Trophoblast cell (in vitro differentiated cells and primary cell): Measurements from ENCODE around the gene BUB1B.

Experiments used
- DNase-seq, 2 donors: peaks; one replicate each; pipeline ENCODE4 v3.0.0-alpha.2; 2016
- H2AFZ ChIP-seq: 2 replicates; pipeline ENCODE4 v1.6.1; 2013; ENCODE audit warnings: low read length, moderate library complexity, mild to moderate bottlenecking; ENCODE audit not compliant: insufficient read depth, poor library complexity
- H2AK5ac ChIP-seq: 2 replicates; pipeline ENCODE4 v1.6.1; 2013; ENCODE audit warnings: mild to moderate bottlenecking, low read length
- H2BK120ac ChIP-seq: 2 replicates; pipeline ENCODE4 v1.6.1; 2013; ENCODE audit warnings: low read length, mild to moderate bottlenecking, moderate library complexity; ENCODE audit not compliant: insufficient read depth, poor library complexity
- H2BK12ac ChIP-seq: 2 replicates; pipeline ENCODE4 v1.6.1; 2013; ENCODE audit warnings: mild to moderate bottlenecking, low read length, moderate library complexity
- H2BK5ac ChIP-seq: 2 replicates; pipeline ENCODE4 v1.6.1; 2013; ENCODE audit warnings: low read length, low read depth, moderate library complexity, mild to moderate bottlenecking; ENCODE audit not compliant: poor library complexity
- H3K14ac ChIP-seq: 2 replicates; pipeline ENCODE4 v1.6.1; 2013; ENCODE audit warnings: mild to moderate bottlenecking, low read length
- H3K18ac ChIP-seq: 2 replicates; pipeline ENCODE4 v1.6.1; 2013; ENCODE audit warnings: mild to moderate bottlenecking, low read length
- H3K23ac ChIP-seq: 2 replicates; pipeline ENCODE4 v1.6.1; 2013; ENCODE audit warnings: low read length
- H3K27ac ChIP-seq: 2 replicates; pipeline ENCODE4 v1.5.1; 2013; ENCODE audit warnings: low read depth, mild to moderate bottlenecking, inconsistent platforms, low read length, moderate library complexity
- H3K27me3 ChIP-seq: 2 replicates; pipeline ENCODE4 v1.6.1; 2013; ENCODE audit warnings: inconsistent platforms, mild to moderate bottlenecking, low read length, moderate library complexity; ENCODE audit not compliant: insufficient read depth
- H3K36me3 ChIP-seq, 2 experiments: 1 replicate in 1 of 2; 2 replicates in 1 of 2; pipeline ENCODE4 v1.6.1; 2013; ENCODE audit warnings: low read length in 2 of 2, mild to moderate bottlenecking in 2 of 2, moderate library complexity in 1 of 2; ENCODE audit not compliant: insufficient read depth in 2 of 2, control insufficient read depth in 1 of 2
- H3K4ac ChIP-seq: 2 replicates; pipeline ENCODE4 v1.6.1; 2013; ENCODE audit warnings: low read depth, mild to moderate bottlenecking, low read length, moderate library complexity
- H3K4me1 ChIP-seq, 2 experiments: 1 replicate in 1 of 2; 2 replicates in 1 of 2; pipeline ENCODE4 v1.6.1; 2013; ENCODE audit warnings: low read length in 2 of 2, mild to moderate bottlenecking in 2 of 2, moderate library complexity in 1 of 2; ENCODE audit not compliant: insufficient read depth in 2 of 2, control insufficient read depth in 1 of 2
- H3K4me2 ChIP-seq: 2 replicates; pipeline ENCODE4 v1.6.1; 2013; ENCODE audit warnings: inconsistent platforms, mild to moderate bottlenecking, low read length, moderate library complexity
- H3K4me3 ChIP-seq: 2 replicates; pipeline ENCODE4 v1.5.1; 2013; ENCODE audit warnings: mild to moderate bottlenecking, low read depth, low read length, inconsistent platforms
- H3K79me1 ChIP-seq: one replicate; pipeline ENCODE4 v1.6.1; 2013; ENCODE audit warnings: low read length
- H3K79me2 ChIP-seq: 2 replicates; pipeline ENCODE4 v1.6.1; 2013; ENCODE audit warnings: low read length, mild to moderate bottlenecking; ENCODE audit not compliant: control insufficient read depth, insufficient read depth, poor library complexity
- H3K9ac ChIP-seq: 2 replicates; pipeline ENCODE4 v1.6.1; 2013; ENCODE audit warnings: mild to moderate bottlenecking, low read length
- H3K9me3 ChIP-seq: 2 replicates; pipeline ENCODE4 v1.6.1; 2013; ENCODE audit warnings: low read depth, mild to moderate bottlenecking, control low read depth, inconsistent platforms, low read length; ENCODE audit not compliant: insufficient read depth
- H4K12ac ChIP-seq: 2 replicates; pipeline ENCODE4 v1.6.1; 2013; ENCODE audit warnings: low read depth, mild to moderate bottlenecking, low read length, moderate library complexity
- H4K8ac ChIP-seq: 2 replicates; pipeline ENCODE4 v1.6.1; 2013; ENCODE audit warnings: low read depth, mild to moderate bottlenecking, low read length, moderate library complexity
- H4K91ac ChIP-seq: one replicate; pipeline ENCODE4 v1.6.1; 2013; ENCODE audit warnings: low read depth, mild to moderate bottlenecking, low read length, moderate library complexity
- WGBS: extraction: QIAGEN DNeasy Blood & Tissue Kit; methylation state at CpG from one replicate; pipeline ENCODE4 v1.1.7; 2013; ENCODE audit warnings: missing lambda C conversion rate; ENCODE audit not compliant: insufficient read length, insufficient coverage; ENCODE audit errors: extremely low coverage; 5-methylcytosine and 5-hydroxymethylcytosine counted together

Gene BUB1B

GRCh38 chr15:40249477-40250303 is 88.8 kb downstream of the BUB1B start:
- Histone ChIP-seq H4K12ac (no peak overlapping the region), H3K9ac (no peak overlapping the region), H4K91ac (no peak overlapping the region), H4K8ac (no peak overlapping the region), H2BK5ac (no peak overlapping the region), H3K4ac (no peak overlapping the region), H3K79me2 (peaks cover 11% of the 10 kb centered on the region), H3K27ac (no peak overlapping the region), H2AFZ (no peak overlapping the region), H3K14ac (no peak overlapping the region), H3K9me3 (no peaks in the 10 kb centered on the region), H3K27me3 (peaks cover 4% of the 10 kb centered on the region), H3K36me3 (no peaks in the 10 kb centered on the region), H3K23ac (no peak overlapping the region), H2BK12ac (peak overlapping the region; percentile 1), H3K4me2 (no peak overlapping the region), H2AK5ac (peak overlapping the region; percentile 1), H3K4me1 (peaks cover 39 to 40% of the 10 kb centered on the region in 2 experiments), H2BK120ac (no peak overlapping the region), H3K79me1 (peaks cover 19% of the 10 kb centered on the region), H3K18ac (no peak overlapping the region), H3K4me3 (no peak overlapping the region)
- no CpG with 5 or more reads among the region's 11 CpGs for WGBS
- no peak for DNase-seq

DNA sequence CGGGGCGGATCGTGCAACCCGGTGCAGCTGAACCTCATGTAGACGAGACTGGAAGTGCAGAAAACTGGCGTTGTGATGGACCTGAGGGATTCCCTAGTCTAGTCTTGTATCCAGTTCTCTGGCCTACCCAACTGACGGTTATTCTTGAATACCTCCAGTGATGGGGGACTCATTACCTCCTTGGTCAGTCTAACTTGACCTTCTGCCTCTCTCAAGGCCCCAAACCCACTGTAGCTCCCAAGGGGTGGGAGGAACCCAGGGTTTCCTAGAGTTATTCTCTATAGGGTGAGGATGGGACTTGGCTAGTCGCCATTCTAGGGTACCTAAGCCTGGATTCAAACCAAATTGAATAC is 89.4 kb downstream of the BUB1B start:
- no CpG with 5 or more reads among the region's 8 CpGs for whole genome bisulfite sequencing

DNA sequence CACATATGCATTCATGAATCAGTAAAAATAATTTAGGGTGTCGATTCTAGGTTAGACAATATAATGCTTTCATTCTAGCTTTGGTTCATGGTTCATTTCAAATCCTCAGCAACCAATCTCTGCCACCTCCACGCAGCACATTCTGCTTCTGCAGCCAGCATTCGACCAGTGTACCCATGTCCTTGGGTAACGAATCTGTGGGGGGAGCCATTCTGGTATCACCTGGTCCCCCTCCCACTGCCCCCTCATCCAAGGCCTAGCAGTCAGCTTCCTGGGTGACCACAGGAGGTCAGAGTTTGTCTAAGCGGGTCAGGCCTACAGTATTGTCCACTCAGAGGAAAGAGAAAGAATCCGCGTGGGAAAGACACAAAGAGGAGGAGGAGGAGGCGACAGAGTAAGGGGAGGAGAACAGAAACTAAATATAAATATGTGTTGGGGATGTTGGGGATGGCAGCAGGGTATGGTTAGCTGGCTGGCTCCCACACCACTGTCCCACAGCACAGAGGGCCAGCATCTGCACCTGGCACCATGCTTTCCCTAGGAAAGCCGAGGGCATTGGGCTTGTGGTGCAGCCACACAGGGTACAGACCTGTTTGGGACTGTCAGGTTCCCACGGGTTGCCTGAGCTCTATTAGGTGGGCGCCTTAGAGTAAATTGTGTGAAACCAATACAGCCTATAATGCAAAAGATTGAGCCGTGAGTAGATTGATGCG is 90.1 kb downstream of the BUB1B start:
- H3K27me3 ChIP-seq = peaks cover 4% of the 10 kb centered on the region

More for the DNA sequence above, 89.4 kb downstream of the BUB1B start:
- H3K4me2 ChIP-seq = no peak overlapping the region
- H4K91ac ChIP-seq = no peak overlapping the region
- H3K4me1 ChIP-seq = peaks cover 35 to 36% of the 10 kb centered on the region in 2 experiments
- H3K4me3 ChIP-seq = no peak overlapping the region
- no peak overlapping the region for H3K27ac ChIP-seq
- no peak overlapping the region for H2BK120ac ChIP-seq
- H3K36me3 ChIP-seq = no peaks in the 10 kb centered on the region
- no peak overlapping the region for H2AK5ac ChIP-seq
- H4K12ac ChIP-seq = no peak overlapping the region
- H4K8ac ChIP-seq = no peak overlapping the region
- no peak overlapping the region for H2AFZ ChIP-seq
- H3K9me3 ChIP-seq = no peaks in the 10 kb centered on the region
- DNase-seq = no peak
- H2BK12ac ChIP-seq = no peak overlapping the region
- peaks cover 4% of the 10 kb centered on the region for H3K27me3 ChIP-seq
- H3K4ac ChIP-seq = no peak overlapping the region
- H3K9ac ChIP-seq = no peak overlapping the region
- peaks cover 15% of the 10 kb centered on the region for H3K79me1 ChIP-seq
- H3K23ac ChIP-seq = no peak overlapping the region
- no peak overlapping the region for H3K14ac ChIP-seq
- no peak overlapping the region for H2BK5ac ChIP-seq
- H3K18ac ChIP-seq = no peak overlapping the region
- H3K79me2 ChIP-seq = peaks cover 10% of the 10 kb centered on the region

DNA sequence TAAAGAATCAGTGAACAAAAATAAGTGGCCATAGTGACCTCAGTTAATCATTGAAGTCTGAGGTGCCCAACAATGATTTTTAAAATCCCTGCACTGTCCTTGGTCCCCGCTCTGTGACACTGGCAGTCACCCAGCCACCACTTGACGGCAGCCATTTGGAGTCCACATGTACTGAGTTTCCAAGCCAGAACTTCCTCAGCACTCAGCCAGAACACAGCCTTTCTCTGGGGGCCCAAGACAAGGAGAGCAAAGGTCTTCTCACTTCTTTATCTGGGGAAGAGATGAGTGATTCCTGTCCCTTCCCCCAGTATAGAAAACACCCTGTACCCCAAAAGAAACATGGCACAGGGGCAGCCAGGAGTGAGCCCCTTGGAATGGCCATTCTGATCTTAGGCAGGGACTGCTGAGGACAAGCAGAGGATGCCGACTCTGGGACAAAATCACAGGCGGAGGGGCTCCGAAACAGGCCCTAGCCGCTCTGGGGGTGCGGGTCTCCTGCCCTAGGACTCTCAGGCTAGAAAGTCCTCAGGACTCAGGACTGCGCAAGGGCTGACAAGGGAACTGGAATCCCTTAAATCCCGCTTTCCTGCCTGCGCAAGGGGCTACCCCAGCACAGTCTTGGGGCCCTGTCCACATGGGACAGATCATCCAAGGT is 90.7 kb downstream of the BUB1B start:
- no peak for DNase-seq
- no peak overlapping the region for H3K18ac ChIP-seq

More for the DNA sequence above, 90.1 kb downstream of the BUB1B start:
- Histone ChIP-seq H4K8ac (no peak overlapping the region), H3K4me2 (no peak overlapping the region), H3K4ac (no peak overlapping the region), H3K79me2 (peaks cover 8% of the 10 kb centered on the region), H3K27ac (no peak overlapping the region), H3K14ac (no peak overlapping the region), H2AK5ac (no peak overlapping the region), H2BK5ac (no peak overlapping the region), H2BK12ac (no peak overlapping the region), H3K4me3 (no peak overlapping the region), H3K23ac (no peak overlapping the region), H3K9ac (no peak overlapping the region), H4K12ac (no peak overlapping the region), H3K79me1 (peaks cover 10% of the 10 kb centered on the region), H3K18ac (no peak overlapping the region), H3K36me3 (no peaks in the 10 kb centered on the region), H3K9me3 (no peaks in the 10 kb centered on the region), H3K4me1 (peaks cover 30 to 32% of the 10 kb centered on the region in 2 experiments), H4K91ac (no peak overlapping the region), H2BK120ac (no peak overlapping the region), H2AFZ (no peak overlapping the region)
- WGBS = no CpG with 5 or more reads among the region's 13 CpGs
- no peak for DNase-seq

More for the DNA sequence above, 90.7 kb downstream of the BUB1B start:
- Histone ChIP-seq H3K4me1 (peaks cover 28 to 31% of the 10 kb centered on the region in 2 experiments), H3K27me3 (peaks cover 4% of the 10 kb centered on the region), H2BK12ac (peak overlapping the region; percentile 23), H3K27ac (no peak overlapping the region), H3K4me3 (no peak overlapping the region), H3K4me2 (peak overlapping the region; percentile 76), H2BK5ac (no peak overlapping the region), H3K79me1 (peaks cover 10% of the 10 kb centered on the region), H3K14ac (no peak overlapping the region), H3K9me3 (no peaks in the 10 kb centered on the region), H4K12ac (no peak overlapping the region), H3K23ac (no peak overlapping the region), H4K91ac (peak overlapping the region; percentile 23), H3K79me2 (peaks cover 8% of the 10 kb centered on the region), H2BK120ac (no peak overlapping the region), H3K4ac (no peak overlapping the region), H3K36me3 (no peaks in the 10 kb centered on the region), H4K8ac (no peak overlapping the region), H2AFZ (no peak overlapping the region), H2AK5ac (peak overlapping the region; percentile 29), H3K9ac (no peak overlapping the region)
- WGBS = no CpG with 5 or more reads among the region's 10 CpGs
